Hepatocyte (in vitro differentiated cells): ENCODE results near the gene EEF1AKMT4.

Experiments
- CTCF ChIP-seq: fragments of 200-600 bp; sonication (generic); IDR thresholded peaks from 2 replicates; pipeline ENCODE4 v1.5.1; 2016; ENCODE audit warnings: antibody characterized with exemption, mild to moderate bottlenecking; ENCODE audit not compliant: poor library complexity
- EZH2 ChIP-seq: fragments of 200-600 bp; sonication (generic); IDR thresholded peaks from 2 replicates; pipeline ENCODE4 v1.6.1; 2016; ENCODE audit warnings: antibody characterized with exemption, mild to moderate bottlenecking, borderline replicate concordance
- EZH2phosphoT487 ChIP-seq: fragments of 200-600 bp; sonication (generic); IDR thresholded peaks from one replicate; pipeline ENCODE4 v1.6.1; 2018; ENCODE audit warnings: antibody characterized with exemption, mild to moderate bottlenecking, low read depth, moderate library complexity; ENCODE audit not compliant: unreplicated experiment, severe bottlenecking

DNA sequence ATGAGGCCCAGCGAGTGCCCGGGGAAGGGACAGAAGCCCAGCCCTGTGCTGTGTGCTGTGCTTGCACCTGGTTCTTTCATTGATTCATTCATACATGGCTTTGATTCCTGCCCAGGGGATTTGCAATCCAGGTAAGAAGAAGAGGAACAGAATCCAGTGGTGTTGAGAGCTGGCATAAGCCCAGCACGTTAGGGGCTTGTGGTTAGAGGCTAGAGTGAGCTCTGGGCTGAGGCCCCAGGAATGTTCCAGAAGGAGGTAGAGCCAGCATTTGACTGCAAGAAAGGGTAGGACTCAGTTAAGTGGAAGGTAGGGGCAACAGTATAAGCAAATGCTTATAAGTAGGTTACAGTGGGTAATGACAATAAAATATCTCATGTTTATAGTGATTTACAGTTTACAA, 17.8 kb upstream of the EEF1AKMT4 start:
- no peak for TF ChIP-seq EZH2phosphoT487
- no peak for TF ChIP-seq CTCF
- TF ChIP-seq EZH2, result no peak
